Common myeloid progenitor, CD34-positive (primary cell): ENCODE measurements around the gene CR1.
"Not testable (repeated sequence)": the region's sequence is repeated elsewhere in the genome, so short reads cannot be mapped to it uniquely, and the experiment has no call there.

ENCODE experiments used
- CTCF ChIA-PET: fragments of 350-600 bp; sonication (Branson Sonifier 250); formaldehyde crosslinking; loops from one replicate; lab custom pipeline; 2021; ENCODE audit warnings: antibody characterized with exemption; lab: Charles Lee
- POLR2A ChIA-PET: fragments of 350-600 bp; sonication (Branson Sonifier 250); formaldehyde crosslinking; loops from one replicate; lab custom pipeline; 2021; ENCODE audit warnings: antibody characterized with exemption; lab: Charles Lee
- DNase-seq, 3 donors: peaks; one replicate each; pipeline versions ENCODE4 v3.0.0 to v3.0.0-alpha.2; 2013
- H3K27ac ChIP-seq, 2 experiments: 1 replicate in 1 of 2; 2 replicates in 1 of 2; pipeline ENCODE4 v1.7.0; 2013; ENCODE audit warnings: inconsistent platforms in 2 of 2, low read length in 2 of 2, mild to moderate bottlenecking in 2 of 2, low read depth in 1 of 2, moderate library complexity in 1 of 2; ENCODE audit not compliant: severe bottlenecking in 2 of 2, insufficient read depth in 1 of 2, poor library complexity in 1 of 2
- H3K27me3 ChIP-seq, 5 experiments: replicated peaks in 2 of 5; 1 replicate in 3 of 5; 2 replicates in 2 of 5; pipeline versions ENCODE4 v1.6.1 to v1.7.0; 2013; ENCODE audit warnings: low read length in 4 of 5, mild to moderate bottlenecking in 2 of 5, moderate library complexity in 2 of 5, inconsistent platforms in 1 of 5; ENCODE audit not compliant: insufficient read depth in 5 of 5, control insufficient read depth in 4 of 5
- H3K36me3 ChIP-seq, 4 experiments: 1 replicate in 2 of 4; 2 replicates in 2 of 4; pipeline versions ENCODE4 v1.6.1 to v1.7.0; 2013; ENCODE audit warnings: low read length in 3 of 4, control low read depth in 1 of 4, mild to moderate bottlenecking in 1 of 4; ENCODE audit not compliant: control insufficient read depth in 4 of 4, insufficient read depth in 4 of 4
- H3K4me1 ChIP-seq, 4 experiments: 1 replicate in 3 of 4; 2 replicates in 1 of 4; pipeline versions ENCODE4 v1.6.1 to v1.7.1; 2013; ENCODE audit warnings: low read length in 3 of 4, mild to moderate bottlenecking in 3 of 4, control low read depth in 1 of 4, inconsistent platforms in 1 of 4, moderate library complexity in 1 of 4; ENCODE audit not compliant: control insufficient read depth in 4 of 4, insufficient read depth in 4 of 4; ENCODE audit errors: control extremely low read depth in 1 of 4
- H3K4me3 ChIP-seq, 7 experiments: 1 replicate in 4 of 7; 2 replicates in 3 of 7; pipeline versions ENCODE4 v1.5.1 to v1.7.0; 2013; ENCODE audit warnings: mild to moderate bottlenecking in 7 of 7, low read length in 6 of 7, moderate library complexity in 6 of 7, inconsistent platforms in 2 of 7, low read depth in 2 of 7, control low read depth in 1 of 7; ENCODE audit not compliant: insufficient read depth in 4 of 7, control insufficient read depth in 1 of 7; ENCODE audit errors: extremely low read depth in 1 of 7
- H3K9me3 ChIP-seq, 5 experiments: 1 replicate in 4 of 5; 2 replicates in 1 of 5; pipeline versions ENCODE4 v1.6.1 to v1.7.1; 2013; ENCODE audit warnings: low read length in 4 of 5, mild to moderate bottlenecking in 2 of 5, inconsistent platforms in 1 of 5, low read depth in 1 of 5, moderate library complexity in 1 of 5; ENCODE audit not compliant: control insufficient read depth in 4 of 5, insufficient read depth in 2 of 5; ENCODE audit errors: control extremely low read depth in 1 of 5
- WGBS: methylation state at CpG from one replicate; pipeline ENCODE4 v1.1.5; 2013; ENCODE audit not compliant: insufficient coverage; 5-methylcytosine and 5-hydroxymethylcytosine counted together

The CR1 gene

GRCh38 chr1:207546677-207547357 is 50.9 kb downstream of the CR1 start:
- H3K36me3 ChIP-seq, H3K4me3 ChIP-seq, DNase-seq, CTCF ChIA-PET, H3K27me3 ChIP-seq, H3K27ac ChIP-seq, H3K4me1 ChIP-seq, H3K9me3 ChIP-seq, POLR2A ChIA-PET: not testable (repeated sequence)
- no CpG with 5 or more reads among the region's 5 CpGs for WGBS

GRCh38 chr1:207554823-207555222 is 58.9 kb downstream of the CR1 start:
- H3K4me1 ChIP-seq, H3K27ac ChIP-seq, H3K36me3 ChIP-seq, H3K27me3 ChIP-seq, H3K9me3 ChIP-seq, DNase-seq, POLR2A ChIA-PET, CTCF ChIA-PET, H3K4me3 ChIP-seq: not testable (repeated sequence)
- whole genome bisulfite sequencing, result no CpG with 5 or more reads among the region's 5 CpGs

- Histone ChIP-seq H3K4me3 (no peak overlapping the region), H3K9me3 (no peaks in the 10 kb centered on the region), H3K36me3 (no peaks in the 10 kb centered on the region), H3K27ac (no peak overlapping the region), H3K4me1 (no peaks in the 10 kb centered on the region), H3K27me3 (no peaks in the 10 kb centered on the region)
- ChIA-PET POLR2A (no interaction called here), CTCF (interaction anchor here (0.6 to 2.2 kb wide), 6 partner anchors 12 to 159 kb away, joined by 3 to 9 read pairs (median 4); no protein-coding TSS in a partner anchor)
- 100% methylated on average over 1 of the region's 4 CpGs for WGBS
- DNase-seq, result peak; percentile 11 to 27 (median 20)
Measured at GRCh38 chr1:207565546-207566468, 69.8 kb downstream of the CR1 start.

- CTCF ChIA-PET, H3K27me3 ChIP-seq, H3K27ac ChIP-seq, H3K36me3 ChIP-seq, DNase-seq, H3K4me3 ChIP-seq, H3K4me1 ChIP-seq, H3K9me3 ChIP-seq, POLR2A ChIA-PET: not testable (repeated sequence)
- WGBS, result no CpG with 5 or more reads among the region's 5 CpGs
Measured at GRCh38 chr1:207571926-207572325, 76.0 kb downstream of the CR1 start.

- H3K36me3 ChIP-seq, POLR2A ChIA-PET, H3K4me1 ChIP-seq, H3K27me3 ChIP-seq, H3K9me3 ChIP-seq, H3K27ac ChIP-seq, H3K4me3 ChIP-seq: not testable (repeated sequence)
- no CpG with 5 or more reads among the region's 5 CpGs for WGBS
- peak in 2 of 3 donors; percentile 51 to 56 for DNase-seq
- CTCF ChIA-PET, result interaction anchor here (1.9 kb wide), 1 partner anchor 99 kb away, joined by 5 read pairs; no protein-coding TSS in a partner anchor
Measured at GRCh38 chr1:207573074-207573473, 77.1 kb downstream of the CR1 start.

GRCh38 chr1:207575381-207575780 is 79.4 kb downstream of the CR1 start:
- CTCF ChIA-PET, H3K36me3 ChIP-seq, DNase-seq, H3K9me3 ChIP-seq, H3K4me3 ChIP-seq, H3K27ac ChIP-seq, H3K27me3 ChIP-seq, H3K4me1 ChIP-seq: not testable (repeated sequence)
- POLR2A ChIA-PET, result interaction anchor here (0.6 kb wide), 1 partner anchor 179 kb away, joined by 3 read pairs; no protein-coding TSS in a partner anchor
- 100% methylated on average over 1 of the region's 4 CpGs for WGBS
